Stomach (tissue), 9 donors: ENCODE data around the gene ZBTB46. TPM values are rescaled to one million over a fixed set of nuclear protein-coding genes. Genes with fewer than 3 reads are reported as not detected.

Experiments
- DNase-seq, 2 donors: peaks; one replicate each; pipeline versions ENCODE4 v3.0.0 to v3.0.0-alpha.2; 2013 to 2019
- H3K27ac ChIP-seq, 5 donors: fragments of 200-600 bp in 4 of 5; sonication (generic) in 4 of 5; one replicate each; pipeline ENCODE4 v1.5.1; 2013 to 2019; ENCODE audit warnings: mild to moderate bottlenecking in 1 of 5, moderate library complexity in 1 of 5
- H3K27me3 ChIP-seq, 3 donors: fragments of 200-600 bp; sonication (generic); one replicate each; pipeline ENCODE4 v1.5.1; 2017 to 2019; ENCODE audit warnings: mixed run types in 1 of 3
- H3K36me3 ChIP-seq, 4 donors: fragments of 200-600 bp; sonication (generic); 1 replicate in 3 of 4; 2 replicates in 1 of 4; pipeline ENCODE4 v1.5.1; 2016 to 2019
- H3K4me1 ChIP-seq, 4 donors: fragments of 200-600 bp; sonication (generic); one replicate each; pipeline ENCODE4 v1.5.1; 2016 to 2019
- H3K4me3 ChIP-seq, 4 donors: fragments of 200-600 bp; sonication (generic) in 3 of 4; one replicate each; pipeline ENCODE4 v1.5.1; 2016 to 2019; ENCODE audit warnings: mild to moderate bottlenecking in 1 of 4
- H3K9me3 ChIP-seq, 4 donors: fragments of 200-600 bp; sonication (generic); one replicate each; pipeline ENCODE4 v1.5.1; 2016 to 2019
- EP300 ChIP-seq: sonication (generic); formaldehyde crosslinking; IDR thresholded peaks from one replicate; pipeline ENCODE4 v1.6.1; 2017; ENCODE audit warnings: antibody characterized with exemption
- POLR2A ChIP-seq, 4 donors: fragments of 450-650 bp; IDR thresholded peaks; one replicate each; pipeline ENCODE4 v1.6.1; 2016; ENCODE audit warnings: antibody characterized with exemption in 4 of 4, control low read depth in 2 of 4, mild to moderate bottlenecking in 1 of 4, moderate library complexity in 1 of 4
- POLR2AphosphoS5 ChIP-seq, 3 donors: sonication (generic); formaldehyde crosslinking; IDR thresholded peaks; one replicate each; pipeline ENCODE4 v1.6.1; 2016; ENCODE audit warnings: antibody characterized with exemption in 3 of 3
- WGBS, 5 donors: extraction: QIAGEN DNeasy Blood & Tissue Kit in 3 of 5; methylation state at CpG; one replicate each; pipeline versions ENCODE4 v1.1.5 to v1.1.7; 2013 to 2018; 5-methylcytosine and 5-hydroxymethylcytosine counted together
- intact Hi-C: fragments of 100-400 bp; cut with DNase I; formaldehyde crosslinking; loops from one replicate; pipeline ENCODE4 v1.15.1; 2023; ENCODE audit warnings: low total_unique reads
- polyA plus RNA-seq, 3 donors: library from polyadenylated mRNA; stranded (reverse); fragments of 200-250 nt; gene quantifications; one replicate each; pipeline ENCODE4 v1.2.3, GENCODE V29; 2013
- total RNA-seq, 5 donors: library from RNA; depleted of rRNA; stranded (reverse); fragments of >200 nt; gene quantifications; one replicate each; pipeline versions ENCODE4 v1.1.0 to v1.2.3, GENCODE V29; 2014 to 2016
- TF ChIP-seq, protein P1 (sequence below), 7 experiments: fragments of 450-650 bp in 4 of 7; fragments of 200-600 bp in 3 of 7; sonication (generic) in 3 of 7; IDR thresholded peaks; one replicate each; pipeline ENCODE4 v1.5.1; 2016 to 2019; ENCODE audit warnings: antibody characterized with exemption in 7 of 7, control low read depth in 2 of 7, mild to moderate bottlenecking in 1 of 7
- donor health status: healthy with polysubstance abuse.
- donor health status: Bipolar disorder and iron deficiency.
- donor health status: healthy.

Gene ZBTB46
- total and polyA plus RNA-seq, 8 donors = 0.58 to 13.4 (median 2.5) TPM

DNA sequence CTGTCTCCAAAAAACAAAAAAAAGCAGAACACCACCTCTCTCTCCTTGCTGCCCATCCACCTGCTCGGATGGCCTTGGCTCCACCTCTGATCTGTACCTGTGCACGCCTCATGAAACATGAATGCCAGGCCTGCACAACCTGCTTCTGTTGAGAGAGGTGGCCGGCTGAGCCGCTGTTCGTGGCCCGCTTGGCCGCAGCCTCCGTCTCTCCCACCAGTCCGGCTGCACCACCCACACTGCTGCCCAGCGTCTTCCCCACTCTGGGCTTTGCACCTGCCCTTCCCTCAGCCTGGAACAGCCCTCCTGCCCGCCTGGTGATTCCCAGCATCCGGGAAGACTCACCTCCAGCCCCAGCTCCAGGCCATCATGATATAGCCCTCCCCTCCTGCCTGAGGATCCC is 12.2 kb upstream of the ZBTB46 start:
- Histone ChIP-seq H3K4me3 (no peak overlapping the region), H3K27ac (no peak overlapping the region), H3K27me3 (peaks cover 3 to 60% (median 41%) of the 10 kb centered on the region in 3 donors), H3K36me3 (no peaks in the 10 kb centered on the region), H3K4me1 (peaks cover 8 to 29% (median 20%) of the 10 kb centered on the region in 4 donors), H3K9me3 (no peaks in the 10 kb centered on the region)
- 77 to 86% (median 83%) methylated on average over 12 of the region's 12 CpGs for WGBS, 5 donors
- intact Hi-C loops = no loop called here
- TF ChIP-seq POLR2AphosphoS5 (IDR thresholded peaks at IDR 0.05) = no peak
- no peak for TF ChIP-seq POLR2A (IDR thresholded peaks at IDR 0.05)
- no peak for TF ChIP-seq EP300
- TF ChIP-seq, protein P1, sequence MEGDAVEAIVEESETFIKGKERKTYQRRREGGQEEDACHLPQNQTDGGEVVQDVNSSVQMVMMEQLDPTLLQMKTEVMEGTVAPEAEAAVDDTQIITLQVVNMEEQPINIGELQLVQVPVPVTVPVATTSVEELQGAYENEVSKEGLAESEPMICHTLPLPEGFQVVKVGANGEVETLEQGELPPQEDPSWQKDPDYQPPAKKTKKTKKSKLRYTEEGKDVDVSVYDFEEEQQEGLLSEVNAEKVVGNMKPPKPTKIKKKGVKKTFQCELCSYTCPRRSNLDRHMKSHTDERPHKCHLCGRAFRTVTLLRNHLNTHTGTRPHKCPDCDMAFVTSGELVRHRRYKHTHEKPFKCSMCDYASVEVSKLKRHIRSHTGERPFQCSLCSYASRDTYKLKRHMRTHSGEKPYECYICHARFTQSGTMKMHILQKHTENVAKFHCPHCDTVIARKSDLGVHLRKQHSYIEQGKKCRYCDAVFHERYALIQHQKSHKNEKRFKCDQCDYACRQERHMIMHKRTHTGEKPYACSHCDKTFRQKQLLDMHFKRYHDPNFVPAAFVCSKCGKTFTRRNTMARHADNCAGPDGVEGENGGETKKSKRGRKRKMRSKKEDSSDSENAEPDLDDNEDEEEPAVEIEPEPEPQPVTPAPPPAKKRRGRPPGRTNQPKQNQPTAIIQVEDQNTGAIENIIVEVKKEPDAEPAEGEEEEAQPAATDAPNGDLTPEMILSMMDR (IDR thresholded peaks at IDR 0.05) = no peak
- no peak for DNase-seq

DNA sequence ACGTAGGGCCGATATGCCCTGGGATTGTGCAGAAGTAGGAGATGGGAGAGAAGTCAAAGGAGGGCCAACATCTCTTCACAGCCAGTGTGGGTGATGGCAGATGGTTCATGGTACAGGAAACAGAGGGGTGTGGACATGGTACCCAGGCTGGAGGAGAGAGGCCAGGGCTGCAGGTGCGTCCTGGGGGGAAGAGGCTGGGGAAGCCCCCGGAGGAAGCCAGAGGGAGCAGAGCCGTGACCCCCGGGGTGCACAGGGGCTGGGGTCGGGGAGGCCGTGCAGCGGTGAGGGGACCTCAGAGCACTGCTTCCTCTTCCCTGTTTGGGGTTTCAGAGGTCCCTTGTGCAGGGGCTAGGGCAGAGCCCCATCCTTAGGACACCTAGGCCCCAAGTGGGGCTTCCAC is 11.2 kb upstream of the ZBTB46 start:
- intact Hi-C loops = no loop called here
- WGBS, 5 donors = 68 to 80% (median 74%) methylated on average over 9 of the region's 9 CpGs

GRCh38 chr20:63840405-63840828 is 9.4 kb upstream of the ZBTB46 start:
- Histone ChIP-seq H3K9me3 (no peaks in the 10 kb centered on the region), H3K27ac (no peak overlapping the region), H3K4me3 (no peak overlapping the region), H3K27me3 (peaks cover 0 to 33% (median 18%) of the 10 kb centered on the region in 3 donors), H3K4me1 (peaks cover 0 to 8% (median 2%) of the 10 kb centered on the region in 4 donors), H3K36me3 (no peaks in the 10 kb centered on the region)
- 68 to 89% (median 72%) methylated on average over 7 to 11 of the region's 11 CpGs for WGBS, 5 donors
- peak in 1 of 2 donors; percentile 6 for DNase-seq
- TF ChIP-seq EP300 (no peak), POLR2A (IDR thresholded peaks at IDR 0.05) (no peak), POLR2AphosphoS5 (IDR thresholded peaks at IDR 0.05) (no peak)
- TF ChIP-seq, protein P1 (IDR thresholded peaks at IDR 0.05) = no peak
- intact Hi-C loops = no loop called here

More for the DNA sequence above, 11.2 kb upstream of the ZBTB46 start:
- no peak for DNase-seq
- Histone ChIP-seq H3K27me3 (peaks cover 0 to 50% (median 33%) of the 10 kb centered on the region in 3 donors), H3K9me3 (no peaks in the 10 kb centered on the region), H3K4me1 (peaks cover 8 to 20% (median 14%) of the 10 kb centered on the region in 4 donors), H3K36me3 (no peaks in the 10 kb centered on the region), H3K4me3 (no peak overlapping the region), H3K27ac (no peak overlapping the region)
- TF ChIP-seq, protein P1 (IDR thresholded peaks at IDR 0.05) = no peak
- no peak for TF ChIP-seq EP300
- TF ChIP-seq POLR2A (IDR thresholded peaks at IDR 0.05) = no peak
- TF ChIP-seq POLR2AphosphoS5 (IDR thresholded peaks at IDR 0.05) = no peak

GRCh38 chr20:63839620-63840019 is 8.6 kb upstream of the ZBTB46 start:
- H3K4me1 ChIP-seq = peaks cover 7 to 10% (median 9%) of the 10 kb centered on the region in 4 donors
- no peak overlapping the region for H3K4me3 ChIP-seq
- DNase-seq = peak in 1 of 2 donors; percentile 1
- intact Hi-C loops = no loop called here
- H3K9me3 ChIP-seq = no peaks in the 10 kb centered on the region
- H3K27ac ChIP-seq = no peak overlapping the region
- H3K27me3 ChIP-seq = peaks cover 0 to 25% (median 12%) of the 10 kb centered on the region in 3 donors
- 87 to 94% (median 89%) methylated on average over 13 of the region's 13 CpGs for WGBS, 5 donors
- TF ChIP-seq EP300 (no peak), POLR2AphosphoS5 (IDR thresholded peaks at IDR 0.05) (no peak), POLR2A (IDR thresholded peaks at IDR 0.05) (no peak)
- TF ChIP-seq, protein P1 (IDR thresholded peaks at IDR 0.05) = no peak
- no peaks in the 10 kb centered on the region for H3K36me3 ChIP-seq
